OCI-LY7 (cell line): ENCODE measurements around the gene METTL24.

Experiments used
- EZH2phosphoT487 ChIP-seq: fragments of 200-600 bp; sonication (generic); IDR thresholded peaks from 2 replicates; pipeline ENCODE4 v1.6.1; 2018; ENCODE audit warnings: low read depth, borderline replicate concordance, mild to moderate bottlenecking, mixed run types, antibody characterized with exemption, low read length, moderate library complexity, mixed read lengths
- TF ChIP-seq, protein P1 (sequence below): fragments of 200-600 bp; sonication (generic); conservative IDR thresholded peaks from 2 replicates; pipeline ENCODE4 v1.5.1; 2014; ENCODE audit warnings: mild to moderate bottlenecking, antibody characterized with exemption, low read length, moderate library complexity, mixed read lengths

DNA sequence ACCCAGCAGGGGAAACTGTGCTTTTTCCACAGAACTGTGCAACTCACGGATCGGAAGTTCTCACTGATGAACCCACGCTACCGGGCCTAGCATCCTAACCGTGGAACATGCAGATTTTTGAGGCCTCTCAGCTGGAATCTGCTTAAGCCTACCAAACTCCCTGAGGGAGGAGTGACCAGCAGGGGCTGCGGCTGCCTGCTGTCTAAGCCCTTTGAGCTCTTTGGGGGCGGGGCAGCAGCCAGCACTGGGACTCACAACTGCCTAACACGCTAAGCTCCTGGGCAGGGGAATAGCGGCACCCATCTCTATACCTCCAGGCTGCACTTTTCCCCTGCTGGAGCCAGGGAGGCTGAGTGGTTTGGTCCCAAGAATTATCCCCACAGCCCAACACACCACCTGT is 20.4 kb upstream of the METTL24 start:
- no peak for TF ChIP-seq EZH2phosphoT487
- TF ChIP-seq, protein P1, sequence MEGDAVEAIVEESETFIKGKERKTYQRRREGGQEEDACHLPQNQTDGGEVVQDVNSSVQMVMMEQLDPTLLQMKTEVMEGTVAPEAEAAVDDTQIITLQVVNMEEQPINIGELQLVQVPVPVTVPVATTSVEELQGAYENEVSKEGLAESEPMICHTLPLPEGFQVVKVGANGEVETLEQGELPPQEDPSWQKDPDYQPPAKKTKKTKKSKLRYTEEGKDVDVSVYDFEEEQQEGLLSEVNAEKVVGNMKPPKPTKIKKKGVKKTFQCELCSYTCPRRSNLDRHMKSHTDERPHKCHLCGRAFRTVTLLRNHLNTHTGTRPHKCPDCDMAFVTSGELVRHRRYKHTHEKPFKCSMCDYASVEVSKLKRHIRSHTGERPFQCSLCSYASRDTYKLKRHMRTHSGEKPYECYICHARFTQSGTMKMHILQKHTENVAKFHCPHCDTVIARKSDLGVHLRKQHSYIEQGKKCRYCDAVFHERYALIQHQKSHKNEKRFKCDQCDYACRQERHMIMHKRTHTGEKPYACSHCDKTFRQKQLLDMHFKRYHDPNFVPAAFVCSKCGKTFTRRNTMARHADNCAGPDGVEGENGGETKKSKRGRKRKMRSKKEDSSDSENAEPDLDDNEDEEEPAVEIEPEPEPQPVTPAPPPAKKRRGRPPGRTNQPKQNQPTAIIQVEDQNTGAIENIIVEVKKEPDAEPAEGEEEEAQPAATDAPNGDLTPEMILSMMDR = no peak
